HG03060 (cell line): ENCODE results near the gene OR4D2.

ENCODE experiments used
- ATAC-seq: cut with Tn5 transposase; IDR thresholded peaks from one replicate; pipeline ENCODE4 v1.9.1; 2021; ENCODE audit warnings: low read depth, moderate number of reproducible peaks; ENCODE audit not compliant: unreplicated experiment

OR4D2 gene

DNA sequence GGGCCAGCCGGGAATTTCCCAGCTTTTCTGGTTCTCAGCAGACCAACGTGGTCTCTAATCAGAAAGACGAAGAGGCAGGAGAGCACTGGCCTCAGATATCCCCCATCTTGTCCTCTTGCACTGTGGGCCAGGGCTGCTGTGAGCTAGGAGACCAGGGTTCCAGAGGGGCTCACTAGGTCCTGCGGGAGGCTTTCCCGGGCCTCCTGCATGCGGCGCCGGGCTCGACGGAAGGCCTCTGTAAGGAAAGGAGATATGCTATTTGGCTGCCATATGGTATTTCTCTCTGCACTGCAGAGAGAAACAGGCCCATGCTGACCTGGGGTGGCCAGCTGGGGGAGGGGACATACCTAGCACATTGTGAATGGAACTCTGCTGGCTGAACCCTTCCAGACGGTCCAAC, 39.2 kb downstream of the OR4D2 start:
- ATAC-seq: no peak

DNA sequence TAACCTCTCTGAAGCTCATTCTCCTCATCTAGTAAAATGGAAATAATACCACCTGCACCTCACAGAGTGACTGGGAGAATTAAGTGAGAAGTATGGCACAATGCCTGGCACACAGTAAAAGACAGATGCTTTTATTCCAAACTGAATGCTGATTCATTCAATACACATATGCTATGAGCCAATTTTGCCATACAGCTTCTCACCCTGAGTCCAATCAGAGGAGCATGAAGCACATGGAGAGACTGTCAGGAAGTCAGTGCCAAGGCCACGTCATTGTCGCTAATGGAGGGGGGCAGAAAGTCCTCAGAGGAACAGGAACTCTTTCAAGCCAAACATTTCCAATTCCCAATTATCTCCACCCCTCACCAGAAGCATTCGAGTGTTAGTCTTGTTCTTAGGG, 40.7 kb downstream of the OR4D2 start:
- no peak for ATAC-seq

DNA sequence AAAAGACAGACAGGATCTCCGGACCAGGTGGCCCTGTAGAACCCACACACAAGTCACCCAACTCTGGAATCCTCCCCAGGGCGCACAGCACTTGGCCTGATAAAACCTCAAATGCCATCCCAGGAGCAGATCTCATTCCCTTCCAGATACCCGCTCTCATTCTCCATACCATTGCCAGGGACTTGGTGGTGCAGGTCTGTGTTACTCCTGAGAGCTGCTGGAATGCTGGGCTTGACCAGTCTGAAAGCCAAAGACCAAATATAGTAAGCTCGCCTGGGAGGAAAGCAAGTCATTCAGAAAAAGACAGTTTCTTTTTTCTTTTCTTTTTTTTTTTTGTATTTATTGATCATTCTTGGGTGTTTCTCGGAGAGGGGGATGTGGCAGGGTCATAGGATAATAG, 41.6 kb downstream of the OR4D2 start:
- ATAC-seq: no peak

DNA sequence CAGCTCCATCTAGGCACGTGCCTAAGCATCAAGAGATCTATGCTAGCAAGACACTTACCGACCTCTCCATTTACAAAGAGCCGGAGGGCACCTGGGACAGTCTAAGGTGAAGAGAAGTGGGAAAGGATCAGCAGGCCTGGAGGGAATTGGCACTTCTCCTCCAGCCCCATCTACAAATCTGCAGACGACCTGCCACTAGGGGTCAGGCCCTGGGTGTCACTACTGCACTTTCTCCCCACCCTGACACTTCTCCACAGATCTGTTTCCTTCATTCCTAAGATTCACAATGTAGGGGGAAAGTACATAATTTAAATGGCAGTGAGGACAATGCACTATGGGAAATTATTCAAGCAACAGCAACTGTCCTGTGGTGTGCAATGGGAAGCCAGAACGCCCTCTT, 44.1 kb downstream of the OR4D2 start:
- ATAC-seq: no peak

DNA sequence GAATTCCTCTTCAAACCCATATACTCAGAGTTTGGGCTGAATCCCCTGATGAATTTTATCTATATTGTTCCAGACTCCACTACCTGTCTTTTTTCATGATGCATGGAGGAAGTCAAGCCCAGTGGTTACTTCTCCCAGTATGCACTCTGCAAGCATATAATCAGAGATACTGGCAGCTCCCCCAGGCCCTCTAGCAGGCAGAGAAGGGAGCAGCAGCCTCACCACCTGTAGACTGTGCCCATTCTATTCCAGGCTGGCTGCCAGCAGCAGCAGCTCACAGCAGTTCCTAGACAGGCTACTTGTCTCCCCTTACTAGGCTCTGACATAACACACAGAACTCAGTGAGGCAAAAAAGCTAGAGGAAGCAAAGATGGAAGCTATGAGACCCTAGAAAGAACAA, 48.9 kb downstream of the OR4D2 start:
- ATAC-seq: no peak

DNA sequence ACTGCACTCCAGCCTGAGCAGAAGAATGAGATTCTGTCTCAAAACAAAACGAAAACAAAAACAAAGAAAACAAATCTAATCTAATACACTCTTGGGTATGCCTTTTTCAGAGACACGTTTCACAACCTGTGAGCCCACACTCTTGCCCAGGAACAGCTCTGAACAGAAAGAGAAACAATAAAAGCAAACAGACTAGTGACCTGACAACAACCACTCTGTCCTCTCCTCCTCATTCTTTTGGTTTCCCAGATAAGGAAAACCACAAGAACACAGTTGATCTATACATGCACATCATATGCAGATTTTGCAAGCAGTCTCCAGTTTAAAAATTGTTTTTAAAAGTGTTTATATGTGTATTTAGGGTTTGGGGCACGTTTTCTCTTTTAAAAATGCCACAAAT, 51.0 kb downstream of the OR4D2 start:
- no peak for ATAC-seq

DNA sequence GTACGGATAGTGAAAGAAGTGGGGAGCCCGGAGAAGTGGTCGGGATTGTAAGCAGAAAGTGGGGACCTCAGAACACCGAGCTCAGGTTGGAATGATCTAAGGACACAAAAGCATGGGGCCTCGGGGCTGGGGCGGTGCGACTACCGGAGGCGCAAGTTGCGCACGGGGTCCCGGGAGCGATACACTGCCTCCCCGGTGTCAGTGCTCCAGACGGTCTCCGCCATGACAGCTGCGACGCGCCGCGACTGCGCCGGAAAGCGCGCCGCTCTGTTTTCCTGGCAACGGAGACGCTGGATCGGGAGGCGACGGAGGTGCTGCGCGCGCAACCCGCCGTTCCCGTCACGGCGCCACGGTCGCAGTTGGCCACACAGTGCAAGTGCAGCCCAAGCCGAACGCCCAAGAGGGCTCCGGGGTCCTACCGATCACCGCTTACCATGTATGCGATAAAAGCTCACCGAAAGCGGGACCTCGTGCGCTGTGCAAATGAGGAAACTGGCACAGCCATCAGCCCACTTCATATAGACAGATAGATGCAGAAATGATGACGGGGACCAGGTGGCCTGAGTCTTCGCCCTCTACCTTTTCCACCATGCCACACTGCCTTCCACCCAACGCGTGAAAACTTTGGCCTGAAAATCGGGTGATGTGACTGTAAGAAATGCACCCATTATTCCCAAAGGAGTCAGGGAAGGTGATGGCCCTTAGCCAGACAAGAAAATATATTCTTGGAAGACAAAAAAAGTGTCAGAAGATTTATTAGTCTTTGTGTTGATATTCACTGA, 52.4 kb downstream of the OR4D2 start, which contains the start of gene MKS1:
MKS1 (minus strand) TSS at position 249 of the 782 bp plus-strand sequence; CDS start at position 224, 25 bp downstream.
- peak; percentile 81 for ATAC-seq

DNA sequence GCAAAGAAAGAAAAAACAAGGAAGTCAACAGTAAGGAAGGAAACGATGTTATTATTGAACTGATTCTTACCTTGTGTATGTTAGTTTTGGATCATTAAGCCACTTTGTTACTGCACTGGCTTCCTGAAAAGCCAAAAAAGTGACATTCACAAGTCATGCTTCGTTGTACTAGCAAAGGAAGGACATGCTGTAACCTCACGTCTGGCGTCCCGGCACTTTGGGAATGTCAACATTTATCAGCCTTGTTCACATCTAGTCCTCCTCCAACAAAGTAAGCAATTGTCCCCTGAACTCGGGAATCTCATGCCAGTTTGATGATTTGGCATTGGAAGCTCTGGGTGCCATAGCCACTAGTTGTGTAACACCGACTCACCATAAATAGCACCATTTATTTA, 53.0 kb downstream of the OR4D2 start:
- no peak for ATAC-seq
